Measurements from ENCODE around the gene OXSR1.

GRCh38 chr3:38137615-38138348, 27.6 kb upstream of the OXSR1 start:
- TF ChIP-seq CTCF (conservative IDR thresholded peaks at IDR 0.05 in 1 of 2, IDR thresholded peaks at IDR 0.05 in 1 of 2; ENCODE audit: extremely low read depth in 1 of 2, insufficient read depth in 1 of 2, low read depth in 1 of 2, low read length in 2 of 2) (no peak), EZH2 (IDR thresholded peaks at IDR 0.05; ENCODE audit: borderline replicate concordance, low read length) (no peak)

All from mammary epithelial cell (primary cell).